K562 (cell line): ENCODE data around the gene ZNF391. TPM values are rescaled to one million over a fixed set of nuclear protein-coding genes. Genes with fewer than 3 reads are reported as not detected.
A peak's percentile ranks its signal among the peaks of the same experiment; 100 is the strongest.

Experiments
- ASH1L ChIP-seq: fragments of 450-650 bp; IDR thresholded peaks from 2 replicates; pipeline ENCODE4 v1.6.1; 2018; ENCODE audit warnings: borderline replicate concordance, mild to moderate bottlenecking, low read depth; ENCODE audit not compliant: partially characterized antibody
- E2F3 ChIP-seq: fragments of 250-450 bp; sonication (Bioruptor Pico); IDR thresholded peaks from 2 replicates; pipeline ENCODE4 v1.4.0; 2020; ENCODE audit warnings: mild to moderate bottlenecking
- MEIS2 ChIP-seq: fragments of 450-650 bp; IDR thresholded peaks from 2 replicates; pipeline ENCODE4 v1.6.1; 2014; ENCODE audit warnings: mild to moderate bottlenecking; ENCODE audit not compliant: partially characterized antibody
- POLR2A ChIP-seq: fragments of 450-650 bp; conservative IDR thresholded peaks from 2 replicates; pipeline ENCODE4 v1.6.1; 2016
- polyA plus RNA-seq, 8 experiments: library from polyadenylated mRNA; depleted of rRNA in 4 of 8; stranded (reverse) in 5 of 8; unstranded in 3 of 8; fragments of >200 nt; fragmentation: Nextera tagmentation in 2 of 8; fragmentation: Illumina TruSeq in 1 of 8; extraction: Ambion mirVana in 2 of 8; extraction: Trizol in 1 of 8; gene quantifications; 2 replicates each; pipeline versions ENCODE4 v1.2.1 to v1.2.3, GENCODE V29; 2011 to 2014; ENCODE audit warnings: inconsistent platforms in 1 of 8, missing spikeins in 1 of 8
- total RNA-seq, 7 experiments: library from RNA; depleted of rRNA in 6 of 7; stranded (reverse); fragments of >200 nt in 6 of 7; fragmentation: Illumina TruSeq in 2 of 7; extraction: Trizol in 2 of 7; gene quantifications; 2 replicates each; pipeline versions ENCODE4 v1.2.1 to v1.2.3, GENCODE V29; 2011 to 2021; ENCODE audit warnings: low replicate concordance in 1 of 7
- TF ChIP-seq, protein P1 (sequence below): sonication (generic); formaldehyde crosslinking; IDR thresholded peaks from 2 replicates; pipeline ENCODE4 v1.8.0; 2023; ENCODE audit warnings: mild to moderate bottlenecking, missing genetic modification reagents
- TF ChIP-seq, protein P2 (sequence below): fragments of 450-650 bp; formaldehyde crosslinking; IDR thresholded peaks from 2 replicates; pipeline ENCODE4 v1.4.0; 2020; ENCODE audit warnings: mild to moderate bottlenecking, moderate library complexity
- TF ChIP-seq, protein P3 (sequence below): fragments of 200-800 bp; sonication (Bioruptor generic); IDR thresholded peaks from 2 replicates; pipeline ENCODE4 v1.6.1; 2017; ENCODE audit warnings: missing genetic modification characterization, missing compliant biosample characterization
- TF ChIP-seq, protein P4 (sequence below): fragments of 250-450 bp; sonication (Bioruptor Pico); IDR thresholded peaks from 2 replicates; pipeline ENCODE4 v1.6.1; 2021; ENCODE audit warnings: mild to moderate bottlenecking
- TF ChIP-seq, protein P5 (sequence below): fragments of 450-650 bp; conservative IDR thresholded peaks from 2 replicates; pipeline ENCODE4 v1.6.1; 2016; ENCODE audit warnings: missing genetic modification characterization, low read depth, mild to moderate bottlenecking, missing compliant biosample characterization, moderate library complexity
- TF ChIP-seq, protein P6 (sequence below): sonication (generic); formaldehyde crosslinking; IDR thresholded peaks from 2 replicates; pipeline ENCODE4 v1.8.1; 2023; ENCODE audit warnings: mild to moderate bottlenecking, missing genetic modification reagents
- TF ChIP-seq, protein P7 (sequence below), 2 experiments: IDR thresholded peaks; 2 replicates each; pipeline ENCODE4 v1.6.1; 2012; ENCODE audit warnings: improper control_type of control experiment in 2 of 2, low read depth in 2 of 2, low read length in 2 of 2, borderline replicate concordance in 1 of 2

Gene ZNF391
- total and polyA plus RNA-seq, 9 of the 15 experiments (the other 6 are each of a cell fraction or from before 2014, with no cell fraction given), result 2.3 to 10.1 (median 5.8) TPM

DNA sequence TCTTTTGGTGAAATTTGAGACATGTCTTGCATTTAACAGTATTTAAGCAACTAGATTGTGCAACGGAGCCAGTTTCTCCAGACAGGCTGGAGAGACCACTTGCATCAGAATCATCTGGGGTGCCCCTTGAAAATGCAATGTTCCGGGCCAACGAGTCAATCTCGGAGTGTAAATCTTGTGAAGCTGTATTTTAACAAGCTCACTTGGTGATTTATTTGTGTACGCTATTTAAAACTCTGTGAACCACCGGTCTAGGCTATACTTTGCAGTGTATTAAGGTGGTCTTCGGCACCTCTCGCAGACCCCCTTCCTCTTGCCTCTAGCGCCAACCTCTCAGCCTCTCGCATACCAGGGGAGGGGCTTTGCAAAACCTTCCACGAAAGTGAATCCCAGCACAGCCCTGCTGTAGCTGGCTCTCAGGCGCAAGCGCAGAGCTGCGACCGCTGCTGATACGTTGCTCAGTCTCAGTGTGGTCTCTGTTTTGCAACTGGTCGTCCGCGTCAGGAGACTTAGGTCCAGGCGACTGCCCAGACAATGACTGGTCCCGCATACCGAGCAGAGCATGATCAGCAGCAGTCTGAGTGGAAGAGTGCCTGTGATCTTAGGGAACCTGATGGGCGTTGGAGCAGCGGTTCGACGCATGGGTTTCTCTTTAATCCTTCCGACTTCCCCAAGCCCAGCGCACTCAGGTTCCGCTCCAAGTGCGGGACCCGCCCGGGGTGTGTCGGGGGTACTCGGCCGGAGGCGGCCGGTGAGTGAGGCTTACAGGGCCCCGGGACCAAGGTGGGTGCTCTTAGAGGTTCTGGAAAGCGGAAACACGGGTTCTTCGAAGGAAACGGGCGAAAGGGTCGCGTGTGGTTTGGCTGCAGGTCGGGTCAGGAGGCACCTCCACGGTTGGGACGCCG, at the start of gene ZNF391 (continued):
- TF ChIP-seq, protein P1, sequence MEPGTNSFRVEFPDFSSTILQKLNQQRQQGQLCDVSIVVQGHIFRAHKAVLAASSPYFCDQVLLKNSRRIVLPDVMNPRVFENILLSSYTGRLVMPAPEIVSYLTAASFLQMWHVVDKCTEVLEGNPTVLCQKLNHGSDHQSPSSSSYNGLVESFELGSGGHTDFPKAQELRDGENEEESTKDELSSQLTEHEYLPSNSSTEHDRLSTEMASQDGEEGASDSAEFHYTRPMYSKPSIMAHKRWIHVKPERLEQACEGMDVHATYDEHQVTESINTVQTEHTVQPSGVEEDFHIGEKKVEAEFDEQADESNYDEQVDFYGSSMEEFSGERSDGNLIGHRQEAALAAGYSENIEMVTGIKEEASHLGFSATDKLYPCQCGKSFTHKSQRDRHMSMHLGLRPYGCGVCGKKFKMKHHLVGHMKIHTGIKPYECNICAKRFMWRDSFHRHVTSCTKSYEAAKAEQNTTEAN (CRISPR knock-in tag), result no peak; the same call in 1 of the 2 replicates
- peak; percentile 87 for TF ChIP-seq MEIS2
- TF ChIP-seq ASH1L, result no peak
- TF ChIP-seq, protein P2, sequence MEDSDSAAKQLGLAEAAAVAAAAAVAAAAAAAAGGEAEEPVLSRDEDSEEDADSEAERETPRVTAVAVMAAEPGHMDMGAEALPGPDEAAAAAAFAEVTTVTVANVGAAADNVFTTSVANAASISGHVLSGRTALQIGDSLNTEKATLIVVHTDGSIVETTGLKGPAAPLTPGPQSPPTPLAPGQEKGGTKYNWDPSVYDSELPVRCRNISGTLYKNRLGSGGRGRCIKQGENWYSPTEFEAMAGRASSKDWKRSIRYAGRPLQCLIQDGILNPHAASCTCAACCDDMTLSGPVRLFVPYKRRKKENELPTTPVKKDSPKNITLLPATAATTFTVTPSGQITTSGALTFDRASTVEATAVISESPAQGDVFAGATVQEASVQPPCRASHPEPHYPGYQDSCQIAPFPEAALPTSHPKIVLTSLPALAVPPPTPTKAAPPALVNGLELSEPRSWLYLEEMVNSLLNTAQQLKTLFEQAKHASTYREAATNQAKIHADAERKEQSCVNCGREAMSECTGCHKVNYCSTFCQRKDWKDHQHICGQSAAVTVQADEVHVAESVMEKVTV (CRISPR knock-in tag), result 0 out of 2 replicates have a peak, but pooled peaks have one; percentile 34
- TF ChIP-seq, protein P3, sequence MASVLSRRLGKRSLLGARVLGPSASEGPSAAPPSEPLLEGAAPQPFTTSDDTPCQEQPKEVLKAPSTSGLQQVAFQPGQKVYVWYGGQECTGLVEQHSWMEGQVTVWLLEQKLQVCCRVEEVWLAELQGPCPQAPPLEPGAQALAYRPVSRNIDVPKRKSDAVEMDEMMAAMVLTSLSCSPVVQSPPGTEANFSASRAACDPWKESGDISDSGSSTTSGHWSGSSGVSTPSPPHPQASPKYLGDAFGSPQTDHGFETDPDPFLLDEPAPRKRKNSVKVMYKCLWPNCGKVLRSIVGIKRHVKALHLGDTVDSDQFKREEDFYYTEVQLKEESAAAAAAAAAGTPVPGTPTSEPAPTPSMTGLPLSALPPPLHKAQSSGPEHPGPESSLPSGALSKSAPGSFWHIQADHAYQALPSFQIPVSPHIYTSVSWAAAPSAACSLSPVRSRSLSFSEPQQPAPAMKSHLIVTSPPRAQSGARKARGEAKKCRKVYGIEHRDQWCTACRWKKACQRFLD (CRISPR knock-in tag), result peak; percentile 91
- TF ChIP-seq POLR2A, result peak; percentile 97
- TF ChIP-seq, protein P4, sequence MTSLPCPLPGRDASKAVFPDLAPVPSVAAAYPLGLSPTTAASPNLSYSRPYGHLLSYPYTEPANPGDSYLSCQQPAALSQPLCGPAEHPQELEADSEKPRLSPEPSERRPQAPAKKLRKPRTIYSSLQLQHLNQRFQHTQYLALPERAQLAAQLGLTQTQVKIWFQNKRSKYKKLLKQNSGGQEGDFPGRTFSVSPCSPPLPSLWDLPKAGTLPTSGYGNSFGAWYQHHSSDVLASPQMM (CRISPR knock-in tag), result no peak
- TF ChIP-seq, protein P5, sequence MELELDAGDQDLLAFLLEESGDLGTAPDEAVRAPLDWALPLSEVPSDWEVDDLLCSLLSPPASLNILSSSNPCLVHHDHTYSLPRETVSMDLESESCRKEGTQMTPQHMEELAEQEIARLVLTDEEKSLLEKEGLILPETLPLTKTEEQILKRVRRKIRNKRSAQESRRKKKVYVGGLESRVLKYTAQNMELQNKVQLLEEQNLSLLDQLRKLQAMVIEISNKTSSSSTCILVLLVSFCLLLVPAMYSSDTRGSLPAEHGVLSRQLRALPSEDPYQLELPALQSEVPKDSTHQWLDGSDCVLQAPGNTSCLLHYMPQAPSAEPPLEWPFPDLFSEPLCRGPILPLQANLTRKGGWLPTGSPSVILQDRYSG (tag), result no peak
- TF ChIP-seq, protein P6, sequence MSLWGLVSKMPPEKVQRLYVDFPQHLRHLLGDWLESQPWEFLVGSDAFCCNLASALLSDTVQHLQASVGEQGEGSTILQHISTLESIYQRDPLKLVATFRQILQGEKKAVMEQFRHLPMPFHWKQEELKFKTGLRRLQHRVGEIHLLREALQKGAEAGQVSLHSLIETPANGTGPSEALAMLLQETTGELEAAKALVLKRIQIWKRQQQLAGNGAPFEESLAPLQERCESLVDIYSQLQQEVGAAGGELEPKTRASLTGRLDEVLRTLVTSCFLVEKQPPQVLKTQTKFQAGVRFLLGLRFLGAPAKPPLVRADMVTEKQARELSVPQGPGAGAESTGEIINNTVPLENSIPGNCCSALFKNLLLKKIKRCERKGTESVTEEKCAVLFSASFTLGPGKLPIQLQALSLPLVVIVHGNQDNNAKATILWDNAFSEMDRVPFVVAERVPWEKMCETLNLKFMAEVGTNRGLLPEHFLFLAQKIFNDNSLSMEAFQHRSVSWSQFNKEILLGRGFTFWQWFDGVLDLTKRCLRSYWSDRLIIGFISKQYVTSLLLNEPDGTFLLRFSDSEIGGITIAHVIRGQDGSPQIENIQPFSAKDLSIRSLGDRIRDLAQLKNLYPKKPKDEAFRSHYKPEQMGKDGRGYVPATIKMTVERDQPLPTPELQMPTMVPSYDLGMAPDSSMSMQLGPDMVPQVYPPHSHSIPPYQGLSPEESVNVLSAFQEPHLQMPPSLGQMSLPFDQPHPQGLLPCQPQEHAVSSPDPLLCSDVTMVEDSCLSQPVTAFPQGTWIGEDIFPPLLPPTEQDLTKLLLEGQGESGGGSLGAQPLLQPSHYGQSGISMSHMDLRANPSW (CRISPR knock-in tag), result no peak
- peak; percentile 57 for TF ChIP-seq E2F3
- TF ChIP-seq, protein P7, sequence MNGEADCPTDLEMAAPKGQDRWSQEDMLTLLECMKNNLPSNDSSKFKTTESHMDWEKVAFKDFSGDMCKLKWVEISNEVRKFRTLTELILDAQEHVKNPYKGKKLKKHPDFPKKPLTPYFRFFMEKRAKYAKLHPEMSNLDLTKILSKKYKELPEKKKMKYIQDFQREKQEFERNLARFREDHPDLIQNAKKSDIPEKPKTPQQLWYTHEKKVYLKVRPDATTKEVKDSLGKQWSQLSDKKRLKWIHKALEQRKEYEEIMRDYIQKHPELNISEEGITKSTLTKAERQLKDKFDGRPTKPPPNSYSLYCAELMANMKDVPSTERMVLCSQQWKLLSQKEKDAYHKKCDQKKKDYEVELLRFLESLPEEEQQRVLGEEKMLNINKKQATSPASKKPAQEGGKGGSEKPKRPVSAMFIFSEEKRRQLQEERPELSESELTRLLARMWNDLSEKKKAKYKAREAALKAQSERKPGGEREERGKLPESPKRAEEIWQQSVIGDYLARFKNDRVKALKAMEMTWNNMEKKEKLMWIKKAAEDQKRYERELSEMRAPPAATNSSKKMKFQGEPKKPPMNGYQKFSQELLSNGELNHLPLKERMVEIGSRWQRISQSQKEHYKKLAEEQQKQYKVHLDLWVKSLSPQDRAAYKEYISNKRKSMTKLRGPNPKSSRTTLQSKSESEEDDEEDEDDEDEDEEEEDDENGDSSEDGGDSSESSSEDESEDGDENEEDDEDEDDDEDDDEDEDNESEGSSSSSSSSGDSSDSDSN (IDR thresholded peaks at IDR 0.05; ENCODE audit: borderline replicate concordance in 1 of 2, low read depth in 2 of 2, low read length in 2 of 2), result peak; percentile 98
